ENCODE results near the gene MOK.
"Not testable (repeated sequence)": the region's sequence is repeated elsewhere in the genome, so short reads cannot be mapped to it uniquely, and the experiment has no call there.

Gene MOK

DNA sequence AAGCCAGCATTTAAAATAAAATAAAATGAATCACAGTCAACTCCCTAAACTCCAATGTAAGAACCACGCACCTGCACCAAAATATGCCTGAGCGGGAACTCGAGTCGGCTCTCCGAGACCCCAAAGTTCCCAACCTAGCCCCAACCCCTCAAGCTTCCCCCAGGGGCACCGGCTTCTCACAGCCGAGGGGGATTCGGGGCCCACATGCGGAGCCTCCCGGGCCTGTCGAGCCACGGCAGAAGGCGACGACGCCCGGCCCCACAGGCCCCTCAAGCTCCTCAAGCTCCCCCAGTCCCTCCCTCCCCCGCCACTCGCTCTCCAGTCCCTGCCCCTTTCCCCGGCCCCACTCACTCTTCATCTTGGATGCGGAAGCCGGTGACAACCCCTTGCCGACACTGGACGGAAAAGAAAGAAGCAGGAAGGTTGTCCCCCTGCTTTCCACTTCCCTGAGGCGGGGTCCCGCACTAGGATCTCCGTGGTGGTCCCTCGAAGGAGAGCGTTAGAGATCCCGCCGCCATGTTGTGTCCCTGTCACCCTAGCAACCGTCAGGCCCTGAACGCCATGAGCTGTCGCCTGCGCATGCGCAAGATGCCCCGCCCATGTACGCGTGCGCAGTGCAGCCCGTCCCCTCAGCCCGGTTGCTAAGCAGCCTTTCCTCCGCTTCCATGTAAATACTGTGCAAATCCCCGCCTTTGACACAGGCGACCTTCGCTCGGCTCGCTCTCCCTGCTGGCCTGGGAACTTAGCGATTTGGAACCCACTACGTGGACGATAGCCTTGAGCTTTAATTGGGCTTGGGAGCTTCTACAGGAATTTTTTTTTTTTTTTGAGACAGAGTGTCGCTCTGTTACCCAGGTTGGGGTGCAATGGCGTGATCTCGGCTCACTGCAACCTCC lies at the start of gene MOK:
Gene MOK, minus strand, starts transcription at position 554 of the 896 bp plus-strand sequence. Its CDS starts 196 bp downstream, at position 358.
- in situ Hi-C loops (cut with MboI; ENCODE audit: low sequenced_read_pairs): loop anchor here (25.0 kb wide), 1 partner anchor 593 kb away; no protein-coding TSS in a partner anchor

DNA sequence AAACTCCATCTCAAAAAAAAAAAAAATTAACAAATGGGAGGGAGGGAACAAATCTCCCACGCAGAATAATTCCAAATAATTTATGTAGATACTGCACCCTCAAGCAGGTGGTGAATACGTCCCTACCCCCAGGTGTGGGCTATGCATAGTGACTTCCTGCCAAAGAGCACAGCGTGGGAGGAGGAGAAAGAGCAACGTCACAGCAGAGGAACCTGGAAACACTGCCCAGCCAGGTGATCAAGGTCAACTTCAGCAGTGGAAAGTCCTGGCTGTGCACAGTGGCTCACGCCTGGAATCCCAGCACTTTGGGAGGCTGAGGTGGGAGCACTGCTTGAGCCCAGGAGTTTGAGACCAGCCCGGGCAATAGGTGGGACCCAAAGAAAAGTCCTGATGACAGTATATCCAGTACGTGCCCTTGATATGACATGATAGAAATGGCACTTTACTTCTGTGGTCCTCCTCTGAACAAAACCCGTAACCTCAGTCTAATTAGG lies 48.2 kb upstream of the MOK start:
- in situ Hi-C loops (cut with MboI; ENCODE audit: low sequenced_read_pairs): no loop called here

DNA sequence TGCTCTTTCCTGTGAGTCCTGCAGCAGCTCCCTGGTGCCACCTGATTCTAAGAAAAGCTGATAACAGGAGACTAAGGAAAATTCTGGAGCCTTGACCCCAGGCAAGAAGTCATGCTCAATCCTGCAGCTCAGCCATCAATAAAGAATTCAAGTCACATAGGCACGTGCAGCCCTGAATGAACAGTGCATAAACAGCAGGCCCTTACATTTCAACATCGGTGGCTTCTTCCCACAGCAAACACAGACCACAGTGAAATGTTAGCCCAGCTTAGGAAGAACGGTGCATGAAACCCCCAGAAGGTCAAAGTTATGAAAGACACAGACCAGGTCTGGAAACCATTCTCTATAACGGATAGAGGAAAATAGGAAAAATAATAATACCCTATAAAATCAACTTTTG lies 47.2 kb upstream of the MOK start:
- in situ Hi-C loops (cut with MboI; ENCODE audit: low sequenced_read_pairs): no loop called here

GRCh38 chr14:102351593-102351992 lies 46.6 kb upstream of the MOK start:
- in situ Hi-C loops (cut with MboI; ENCODE audit: low sequenced_read_pairs): not testable (repeated sequence)

GRCh38 chr14:102351023-102351422 lies 46.1 kb upstream of the MOK start:
- in situ Hi-C loops (cut with MboI; ENCODE audit: low sequenced_read_pairs): no loop called here

DNA sequence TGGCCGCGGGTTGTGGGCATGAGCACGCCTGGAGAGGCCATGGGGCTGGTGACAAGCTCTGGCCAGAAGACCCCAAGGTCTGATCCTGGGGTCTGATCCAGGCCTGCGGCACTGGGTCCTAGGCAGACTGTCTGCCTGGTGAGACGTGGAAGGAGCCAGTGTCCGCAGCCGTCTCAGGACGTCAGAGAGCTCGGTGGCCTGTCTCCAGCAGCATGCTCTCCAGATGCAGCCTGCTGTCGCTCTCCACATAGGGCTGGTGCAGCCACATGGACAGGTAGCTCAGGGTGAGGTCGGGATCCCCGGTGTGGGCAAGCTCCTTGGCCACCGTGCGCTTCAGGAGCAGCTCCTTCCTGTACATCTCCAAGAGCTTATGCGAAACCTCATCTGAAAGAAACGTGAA lies 43.4 kb upstream of the MOK start:
- in situ Hi-C loops (cut with MboI; ENCODE audit: low sequenced_read_pairs): no loop called here

GRCh38 chr14:102346645-102347044 lies 41.7 kb upstream of the MOK start:
- in situ Hi-C loops (cut with MboI; ENCODE audit: low sequenced_read_pairs): no loop called here

DNA sequence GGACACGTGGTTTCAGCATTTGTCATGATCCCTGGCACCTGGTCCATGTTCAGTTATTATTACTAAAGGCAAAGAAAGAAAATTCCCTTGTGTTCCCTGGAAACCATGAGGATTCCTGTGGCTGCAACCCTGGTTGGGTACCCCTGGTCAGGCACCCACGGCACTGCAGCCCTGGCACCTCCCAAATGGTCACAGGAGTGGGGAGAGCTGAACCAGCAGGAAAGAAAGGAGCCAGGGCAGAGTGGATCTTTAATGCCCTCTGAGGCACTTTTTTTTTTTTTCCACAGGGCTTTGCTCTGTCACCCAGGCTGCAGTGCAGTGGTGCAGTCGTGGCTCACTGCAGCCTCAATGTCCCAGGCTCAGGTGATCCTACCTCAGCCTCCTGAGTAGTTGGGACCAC lies 40.3 kb upstream of the MOK start:
- in situ Hi-C loops (cut with MboI; ENCODE audit: low sequenced_read_pairs): no loop called here

GRCh38 chr14:102344485-102344884 lies 39.5 kb upstream of the MOK start:
- in situ Hi-C loops (cut with MboI; ENCODE audit: low sequenced_read_pairs): no loop called here

GRCh38 chr14:102344084-102344483 lies 39.1 kb upstream of the MOK start:
- in situ Hi-C loops (cut with MboI; ENCODE audit: low sequenced_read_pairs): no loop called here

GRCh38 chr14:102342238-102342637 lies 37.3 kb upstream of the MOK start:
- in situ Hi-C loops (cut with MboI; ENCODE audit: low sequenced_read_pairs): no loop called here

- in situ Hi-C loops (cut with MboI; ENCODE audit: low sequenced_read_pairs): no loop called here
These were observed 36.6 kb upstream of the MOK start for GRCh38 chr14:102341566-102341965.

DNA sequence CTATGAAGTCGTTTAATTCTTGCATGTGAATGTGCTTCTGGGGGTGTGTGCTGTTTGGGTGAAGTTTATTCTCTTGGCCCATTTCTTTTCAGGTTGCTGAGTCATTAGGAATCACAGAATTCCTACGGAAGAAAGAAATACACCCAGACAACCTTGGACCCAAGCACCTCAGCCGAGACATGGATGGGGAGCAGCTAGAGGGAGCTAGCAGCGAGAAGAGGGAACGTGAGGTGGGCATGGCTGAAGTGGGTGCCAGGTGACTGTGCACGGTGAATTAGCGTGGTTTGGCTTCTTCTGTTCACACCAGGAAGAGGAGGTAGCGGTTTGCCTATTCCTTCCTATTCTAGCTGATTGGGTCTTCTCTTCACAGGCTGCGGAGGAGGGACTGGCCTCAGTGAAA lies 33.8 kb upstream of the MOK start:
- in situ Hi-C loops (cut with MboI; ENCODE audit: low sequenced_read_pairs): no loop called here

DNA sequence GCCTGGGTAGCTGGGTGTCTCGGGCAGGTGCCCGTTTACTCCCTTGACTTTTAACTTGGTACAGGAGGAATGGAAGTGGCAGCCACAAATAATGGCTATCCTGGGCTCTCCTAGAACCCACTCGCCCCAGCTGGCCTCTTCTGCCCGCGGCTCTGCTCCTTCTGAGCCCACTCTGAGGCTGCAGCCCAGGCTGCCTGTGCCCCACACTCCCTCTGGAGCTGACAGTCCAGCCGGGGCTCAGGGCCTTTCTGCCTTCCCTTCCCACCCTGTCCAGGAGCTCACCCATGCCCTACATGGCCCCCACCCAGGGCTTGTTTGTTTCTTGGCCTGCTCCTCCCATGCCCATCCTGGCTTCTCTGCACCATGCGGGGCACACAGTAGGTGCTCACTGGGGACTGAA lies 30.2 kb upstream of the MOK start:
- in situ Hi-C loops (cut with MboI; ENCODE audit: low sequenced_read_pairs): no loop called here

DNA sequence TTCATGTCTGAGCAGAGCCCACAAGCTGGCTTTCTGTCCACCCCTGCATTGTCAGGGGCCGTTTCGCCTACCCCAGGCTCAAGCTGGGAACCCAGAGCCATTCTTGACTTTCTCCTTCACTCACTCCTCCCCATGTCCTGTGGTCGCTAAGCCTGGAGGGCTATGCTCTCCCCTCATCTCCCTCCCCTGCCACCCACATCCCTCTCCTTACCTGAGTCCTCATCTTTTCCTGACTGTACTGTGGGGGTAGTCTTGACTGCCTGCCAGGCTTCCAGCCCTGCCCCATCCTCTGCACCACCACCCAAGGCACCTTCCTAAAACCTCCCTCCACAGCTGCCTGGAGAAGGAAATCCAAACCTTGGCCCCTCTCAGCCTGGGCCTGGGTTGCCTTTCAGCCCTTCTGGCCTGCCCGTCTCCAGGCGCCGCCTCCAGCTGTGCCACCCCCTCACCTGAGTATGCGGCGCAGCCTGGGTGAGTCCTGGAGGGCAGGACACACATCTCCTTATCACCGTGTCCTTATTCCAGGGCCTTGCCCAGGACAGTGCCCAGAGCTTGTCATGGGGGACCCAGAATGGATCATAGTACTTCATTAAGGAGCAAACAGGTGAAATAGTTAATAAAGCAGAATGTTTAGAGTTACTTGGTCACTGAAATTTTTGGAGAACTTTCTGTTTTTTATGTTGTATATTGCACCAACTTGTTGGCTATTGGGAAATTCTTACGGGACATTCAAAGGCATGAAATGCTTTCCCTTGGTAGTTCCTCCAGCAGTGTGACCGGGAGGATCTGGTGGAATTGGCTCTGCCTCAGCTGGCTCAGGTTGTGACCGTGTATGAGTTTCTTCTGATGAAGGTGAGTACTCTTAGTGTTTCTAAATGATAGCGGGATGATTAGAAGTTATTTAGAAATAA lies 29.1 kb upstream of the MOK start:
- in situ Hi-C loops (cut with MboI; ENCODE audit: low sequenced_read_pairs): no loop called here

GRCh38 chr14:102333390-102333789 lies 28.4 kb upstream of the MOK start:
- in situ Hi-C loops (cut with MboI; ENCODE audit: low sequenced_read_pairs): no loop called here

- in situ Hi-C loops (cut with MboI; ENCODE audit: low sequenced_read_pairs): no loop called here
These were observed 25.8 kb upstream of the MOK start for GRCh38 chr14:102330806-102331205.

GRCh38 chr14:102329381-102329780 lies 24.4 kb upstream of the MOK start:
- in situ Hi-C loops (cut with MboI; ENCODE audit: low sequenced_read_pairs): not testable (repeated sequence)

GRCh38 chr14:102326583-102326982 lies 21.6 kb upstream of the MOK start:
- in situ Hi-C loops (cut with MboI; ENCODE audit: low sequenced_read_pairs): no loop called here

- in situ Hi-C loops (cut with MboI; ENCODE audit: low sequenced_read_pairs): no loop called here
These were observed 20.9 kb upstream of the MOK start for GRCh38 chr14:102325791-102326345.

DNA sequence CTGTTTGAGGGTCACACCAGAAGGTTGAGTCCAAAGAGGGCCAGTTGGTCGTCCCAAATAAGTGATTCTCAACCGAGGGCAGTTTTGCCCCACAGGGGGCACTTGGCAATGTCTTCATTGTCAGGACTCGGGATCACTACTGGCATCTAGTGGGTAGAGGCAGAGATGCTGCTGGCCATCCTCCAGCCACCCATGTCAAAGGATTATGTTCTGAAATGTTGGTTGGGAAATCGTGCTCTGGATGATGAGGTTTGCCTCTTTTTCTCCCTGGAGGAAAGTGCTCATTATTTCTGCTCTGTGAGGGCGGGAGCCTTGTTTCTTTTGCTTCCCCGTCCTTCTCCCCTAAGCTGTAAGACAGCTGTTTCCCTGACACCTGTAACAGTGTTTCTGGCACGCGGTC lies 18.1 kb upstream of the MOK start:
- in situ Hi-C loops (cut with MboI; ENCODE audit: low sequenced_read_pairs): loop anchor here (25.0 kb wide), 1 partner anchor 611 kb away; no protein-coding TSS in a partner anchor
